Muscle layer of colon (tissue), 2 donors: ENCODE data around the gene SRGAP2B.
"Not testable (repeated sequence)": the region's sequence is repeated elsewhere in the genome, so short reads cannot be mapped to it uniquely, and the experiment has no call there.

Source experiments
- H3K27ac ChIP-seq: one replicate; pipeline ENCODE4 v1.7.0; 2013; ENCODE audit warnings: low read depth, mild to moderate bottlenecking, low read length, moderate library complexity
- H3K27me3 ChIP-seq, 2 donors: one replicate each; pipeline ENCODE4 v1.7.0; 2013; ENCODE audit warnings: low read length in 2 of 2, mild to moderate bottlenecking in 2 of 2; ENCODE audit not compliant: insufficient read depth in 2 of 2, control insufficient read depth in 1 of 2
- H3K36me3 ChIP-seq: one replicate; pipeline ENCODE4 v1.7.0; 2013; ENCODE audit warnings: mild to moderate bottlenecking, low read length; ENCODE audit not compliant: insufficient read depth
- H3K4me1 ChIP-seq: one replicate; pipeline ENCODE4 v1.7.0; 2013; ENCODE audit warnings: mild to moderate bottlenecking, low read length; ENCODE audit not compliant: insufficient read depth
- H3K4me3 ChIP-seq, 2 donors: one replicate each; pipeline ENCODE4 v1.7.0; 2013; ENCODE audit warnings: low read length in 2 of 2, low read depth in 1 of 2, mild to moderate bottlenecking in 1 of 2, moderate library complexity in 1 of 2
- H3K9ac ChIP-seq: one replicate; pipeline ENCODE4 v1.7.0; 2013; ENCODE audit warnings: low read length
- H3K9me3 ChIP-seq: one replicate; pipeline ENCODE4 v1.7.0; 2013; ENCODE audit warnings: mild to moderate bottlenecking, low read length
- donor health status: abdominal sarcoma.
- donor health status: Adenocarcinoma of cecum.

Gene SRGAP2B

DNA sequence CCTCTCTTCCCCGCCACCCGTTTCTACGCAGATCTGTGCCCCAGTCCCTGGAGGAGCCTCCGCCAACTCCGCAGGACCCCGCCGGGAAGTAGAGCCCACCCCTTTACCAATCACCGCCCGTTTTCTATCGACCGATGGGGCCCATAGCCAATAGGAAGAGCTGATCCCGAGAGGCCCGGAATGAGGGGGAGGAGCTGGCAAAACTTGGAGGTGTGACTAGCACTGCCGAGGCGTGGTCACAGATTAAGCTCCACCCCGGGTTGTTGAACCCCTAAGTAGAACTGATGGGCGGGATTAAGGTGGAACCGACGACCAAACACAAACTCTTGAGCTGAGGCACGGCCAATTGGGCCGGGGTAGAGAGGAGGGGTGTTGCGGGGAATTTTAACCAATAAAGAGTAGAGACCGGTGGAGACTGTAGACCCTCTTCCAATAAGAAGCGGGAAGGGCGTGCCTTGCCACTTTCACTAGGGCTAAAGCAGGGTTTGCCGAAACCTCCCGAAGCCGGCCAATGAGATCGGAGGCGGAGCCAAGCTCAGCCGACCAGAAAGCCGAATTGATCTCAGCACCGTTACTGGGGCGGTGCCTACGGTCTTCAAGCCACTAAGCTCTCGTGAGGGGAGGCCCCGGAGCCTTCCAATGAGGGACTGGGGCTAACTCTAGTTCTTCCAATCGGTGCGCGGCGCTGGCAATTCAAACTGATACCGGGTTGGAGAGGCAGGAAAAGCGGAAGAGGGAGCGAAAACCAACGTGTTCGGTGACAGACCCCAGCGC lies at the start of gene SRGAP2B, which contains the start of gene FAM72D:
SRGAP2B (minus strand) TSS at position 45 of the 774 bp plus-strand sequence. CDS start 2,427 bp downstream, outside the sequence.
FAM72D (plus strand) TSS at position 691 of the 774 bp plus-strand sequence. CDS start 874 bp downstream, outside the sequence.
- H3K4me3 ChIP-seq, H3K4me1 ChIP-seq, H3K36me3 ChIP-seq, H3K27ac ChIP-seq, H3K9ac ChIP-seq, H3K9me3 ChIP-seq, H3K27me3 ChIP-seq: not testable (repeated sequence)

DNA sequence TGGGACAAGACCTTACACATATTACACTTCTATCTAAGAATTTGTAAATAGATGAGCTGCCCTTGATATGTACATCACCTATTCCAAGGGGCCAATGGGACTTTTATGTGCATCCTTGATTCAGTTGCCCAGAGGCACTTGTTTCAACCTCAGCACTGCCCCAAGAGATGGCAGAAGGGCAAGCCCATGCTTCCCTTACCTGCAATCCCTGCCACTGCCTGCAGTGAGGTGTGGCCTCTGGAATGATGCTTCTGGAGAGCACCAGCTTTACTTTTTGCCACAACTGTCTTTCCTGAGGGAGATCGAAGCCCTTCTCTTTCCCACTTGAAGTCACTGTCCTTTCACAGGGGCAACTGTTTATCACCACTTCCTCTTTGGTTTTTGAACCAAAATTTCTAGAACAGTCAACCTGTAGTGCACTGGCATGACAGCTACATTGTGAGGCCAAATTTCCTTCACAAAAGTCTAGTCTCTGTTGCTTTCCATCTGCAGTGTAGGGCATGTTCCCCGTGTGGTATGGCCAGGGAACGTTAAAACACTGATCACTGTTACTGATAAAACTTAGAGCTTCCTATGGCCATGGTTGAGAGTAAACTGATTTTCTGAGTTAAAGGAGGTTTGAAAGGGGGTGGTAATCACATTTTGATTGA lies 49.3 kb upstream of the SRGAP2B start:
- not testable (repeated sequence) for H3K27ac ChIP-seq, H3K36me3 ChIP-seq, H3K9me3 ChIP-seq, H3K4me1 ChIP-seq, H3K4me3 ChIP-seq, H3K9ac ChIP-seq, H3K27me3 ChIP-seq

GRCh38 chr1:145140549-145140948 lies 45.4 kb upstream of the SRGAP2B start:
- H3K27me3 ChIP-seq, H3K4me3 ChIP-seq, H3K27ac ChIP-seq, H3K9ac ChIP-seq, H3K9me3 ChIP-seq, H3K4me1 ChIP-seq, H3K36me3 ChIP-seq: not testable (repeated sequence)

DNA sequence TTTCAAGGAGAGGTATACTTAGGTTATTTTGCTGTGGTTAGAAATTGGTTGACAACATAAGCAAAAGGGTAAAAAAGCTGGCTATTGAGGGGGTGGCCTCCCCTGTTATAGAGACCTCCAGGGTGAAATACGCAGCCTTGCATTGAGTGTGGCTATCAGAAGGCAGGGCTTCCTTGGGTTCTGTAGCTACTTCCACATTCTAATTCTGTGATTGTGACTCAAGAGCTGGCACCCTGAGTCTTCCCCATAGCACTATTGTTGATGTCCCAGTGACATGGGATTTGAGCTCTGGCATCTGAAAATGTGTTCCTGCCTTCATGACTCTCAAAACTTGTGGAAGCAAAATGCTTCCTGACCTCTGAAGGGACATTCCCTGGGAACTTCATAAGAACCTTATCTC lies 39.3 kb upstream of the SRGAP2B start:
- H3K4me3 ChIP-seq, H3K9me3 ChIP-seq, H3K4me1 ChIP-seq, H3K27me3 ChIP-seq, H3K27ac ChIP-seq, H3K36me3 ChIP-seq, H3K9ac ChIP-seq: not testable (repeated sequence)

DNA sequence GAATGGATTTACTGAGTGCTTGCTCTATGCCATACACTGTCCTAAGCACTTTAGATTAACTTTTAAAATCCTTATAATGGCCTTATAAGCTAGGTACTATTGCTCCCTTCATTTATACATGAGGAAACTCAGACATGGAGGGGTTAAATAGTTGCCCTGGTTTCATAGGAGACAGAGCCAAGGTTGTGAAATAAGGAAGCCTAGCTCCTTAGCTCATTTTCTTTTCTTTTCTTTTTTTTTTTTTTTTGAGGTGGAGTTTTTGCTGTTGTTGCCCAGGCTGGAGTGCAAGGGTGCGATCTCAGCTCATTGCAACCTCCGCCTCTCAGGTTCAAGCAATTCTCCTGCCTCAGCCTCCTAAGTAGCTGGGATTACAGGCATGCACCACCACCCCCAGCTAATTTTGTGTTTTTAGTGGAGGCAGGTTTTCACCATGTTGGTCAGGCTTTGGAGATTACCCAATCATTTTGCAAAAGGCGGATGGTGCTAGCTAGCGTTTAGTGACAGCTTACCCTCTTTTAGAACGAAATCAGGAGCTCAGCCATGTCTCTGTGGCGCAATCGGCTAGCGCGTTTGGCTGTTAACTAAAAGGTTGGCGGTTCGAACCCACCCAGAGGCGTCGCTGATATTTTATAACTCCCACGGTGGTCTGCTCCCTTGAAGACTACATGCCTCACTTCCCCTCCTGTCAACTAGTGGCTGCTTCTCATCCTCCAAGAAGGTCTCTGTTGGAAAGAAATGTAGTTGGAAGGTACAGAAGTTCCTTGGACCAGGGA lies 33.8 kb upstream of the SRGAP2B start:
- not testable (repeated sequence) for H3K4me1 ChIP-seq, H3K27ac ChIP-seq, H3K36me3 ChIP-seq, H3K27me3 ChIP-seq, H3K9me3 ChIP-seq, H3K4me3 ChIP-seq, H3K9ac ChIP-seq

- H3K4me3 ChIP-seq, H3K27ac ChIP-seq, H3K4me1 ChIP-seq: not testable (repeated sequence)
Observed at GRCh38 chr1:145127144-145127543, 32.0 kb upstream of the SRGAP2B start.

GRCh38 chr1:145125112-145125511 lies 30.0 kb upstream of the SRGAP2B start:
- not testable (repeated sequence) for H3K27ac ChIP-seq, H3K4me1 ChIP-seq, H3K36me3 ChIP-seq, H3K9me3 ChIP-seq, H3K4me3 ChIP-seq, H3K9ac ChIP-seq, H3K27me3 ChIP-seq

More at GRCh38 chr1:145127144-145127543, 32.0 kb upstream of the SRGAP2B start:
- not testable (repeated sequence) for H3K27me3 ChIP-seq, H3K9me3 ChIP-seq, H3K9ac ChIP-seq, H3K36me3 ChIP-seq

GRCh38 chr1:145123992-145124641 lies 29.0 kb upstream of the SRGAP2B start:
- H3K4me3 ChIP-seq, H3K9me3 ChIP-seq, H3K27ac ChIP-seq, H3K27me3 ChIP-seq, H3K36me3 ChIP-seq, H3K9ac ChIP-seq, H3K4me1 ChIP-seq: not testable (repeated sequence)

DNA sequence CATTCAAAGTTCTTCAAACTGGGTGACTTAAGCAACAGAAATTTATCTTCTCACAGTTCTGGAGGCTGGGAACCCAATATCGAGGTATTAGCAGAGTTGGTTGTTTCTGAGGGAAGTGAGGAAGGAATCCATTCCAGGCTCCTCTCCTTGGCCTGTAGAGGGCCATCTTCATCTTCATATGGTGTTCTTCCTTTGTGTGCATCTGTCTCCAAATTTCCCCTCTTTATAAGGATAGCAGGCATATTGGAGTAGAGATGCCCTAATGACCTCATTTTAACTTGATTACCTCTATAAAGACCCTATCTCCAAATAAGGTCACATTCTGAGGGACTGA lies 27.9 kb upstream of the SRGAP2B start:
- not testable (repeated sequence) for H3K9me3 ChIP-seq, H3K9ac ChIP-seq, H3K27ac ChIP-seq, H3K4me3 ChIP-seq, H3K27me3 ChIP-seq, H3K4me1 ChIP-seq, H3K36me3 ChIP-seq

DNA sequence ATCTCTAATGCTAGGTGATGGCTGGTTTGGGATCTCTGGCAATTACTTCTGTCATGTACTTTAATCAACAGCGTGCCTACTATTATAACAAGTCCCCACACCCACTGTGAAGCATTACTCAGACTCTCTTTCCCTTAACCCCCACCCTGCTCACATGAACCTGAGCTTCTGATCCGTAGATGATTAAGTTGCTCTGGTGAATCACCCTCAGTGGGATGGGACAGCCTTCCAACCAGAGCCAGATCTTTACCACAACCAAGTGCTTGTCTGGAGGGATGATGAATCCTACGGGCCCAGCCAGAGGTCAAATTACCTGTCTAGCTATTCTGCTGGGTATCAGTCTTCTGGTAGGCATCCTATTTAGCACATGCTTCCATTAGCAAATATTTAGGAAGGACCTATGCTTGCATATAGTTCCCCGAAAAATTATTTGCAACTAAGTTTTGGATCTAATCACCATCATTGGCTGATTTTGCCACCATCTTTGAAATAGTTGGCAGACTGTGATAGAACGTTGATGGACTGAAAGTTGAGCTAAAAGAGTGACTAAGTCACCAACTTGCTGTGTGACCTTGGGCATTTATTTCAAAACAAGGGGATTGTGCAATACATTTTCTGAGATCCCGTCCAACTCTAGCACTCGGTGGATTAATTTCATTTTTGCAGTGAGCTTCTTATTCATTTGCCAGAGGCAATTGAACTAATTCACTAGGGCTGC lies 27.4 kb upstream of the SRGAP2B start:
- not testable (repeated sequence) for H3K27ac ChIP-seq, H3K27me3 ChIP-seq, H3K9ac ChIP-seq, H3K4me3 ChIP-seq, H3K9me3 ChIP-seq, H3K36me3 ChIP-seq, H3K4me1 ChIP-seq

- not testable (repeated sequence) for H3K36me3 ChIP-seq, H3K27me3 ChIP-seq, H3K4me3 ChIP-seq, H3K27ac ChIP-seq, H3K9ac ChIP-seq, H3K4me1 ChIP-seq, H3K9me3 ChIP-seq
Observed at GRCh38 chr1:145119842-145120241, 24.7 kb upstream of the SRGAP2B start.
